Hematopoietic multipotent progenitor cell treated with erythropoietin and hydrocortisone succinate and interleukin-3 and kit ligand, for 4 days (in vitro differentiated cells): Measurements from ENCODE around the gene MMP24.
"Not testable (repeated sequence)": the region's sequence is repeated elsewhere in the genome, so short reads cannot be mapped to it uniquely, and the experiment has no call there.

Experiments used
- DNase-seq: peaks from one replicate; pipeline ENCODE4 v3.0.0-alpha.2; 2015

Gene MMP24

DNA sequence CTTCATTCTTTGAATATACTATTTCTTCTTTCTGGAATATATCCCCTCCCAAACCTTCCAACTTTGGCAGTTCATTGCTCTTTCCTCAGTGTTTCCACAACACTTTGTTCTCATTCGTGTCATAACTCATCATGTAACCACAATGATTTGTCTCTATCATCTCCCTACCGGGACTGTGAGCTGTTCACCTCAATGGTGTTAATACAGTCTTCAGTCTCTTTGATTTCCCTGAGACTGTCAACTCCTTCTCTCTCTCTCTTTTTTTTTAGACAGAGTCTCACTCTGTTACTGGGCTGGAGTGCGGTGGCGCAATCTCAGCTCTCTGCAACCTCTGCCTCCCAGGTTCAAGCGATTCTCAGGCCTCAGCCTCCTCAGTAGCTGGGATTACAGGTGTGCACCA is 2.5 kb upstream of the MMP24 start:
- DNase-seq = no peak

- DNase-seq = no peak
Measured at GRCh38 chr20:35224536-35224935, 2.0 kb upstream of the MMP24 start.

DNA sequence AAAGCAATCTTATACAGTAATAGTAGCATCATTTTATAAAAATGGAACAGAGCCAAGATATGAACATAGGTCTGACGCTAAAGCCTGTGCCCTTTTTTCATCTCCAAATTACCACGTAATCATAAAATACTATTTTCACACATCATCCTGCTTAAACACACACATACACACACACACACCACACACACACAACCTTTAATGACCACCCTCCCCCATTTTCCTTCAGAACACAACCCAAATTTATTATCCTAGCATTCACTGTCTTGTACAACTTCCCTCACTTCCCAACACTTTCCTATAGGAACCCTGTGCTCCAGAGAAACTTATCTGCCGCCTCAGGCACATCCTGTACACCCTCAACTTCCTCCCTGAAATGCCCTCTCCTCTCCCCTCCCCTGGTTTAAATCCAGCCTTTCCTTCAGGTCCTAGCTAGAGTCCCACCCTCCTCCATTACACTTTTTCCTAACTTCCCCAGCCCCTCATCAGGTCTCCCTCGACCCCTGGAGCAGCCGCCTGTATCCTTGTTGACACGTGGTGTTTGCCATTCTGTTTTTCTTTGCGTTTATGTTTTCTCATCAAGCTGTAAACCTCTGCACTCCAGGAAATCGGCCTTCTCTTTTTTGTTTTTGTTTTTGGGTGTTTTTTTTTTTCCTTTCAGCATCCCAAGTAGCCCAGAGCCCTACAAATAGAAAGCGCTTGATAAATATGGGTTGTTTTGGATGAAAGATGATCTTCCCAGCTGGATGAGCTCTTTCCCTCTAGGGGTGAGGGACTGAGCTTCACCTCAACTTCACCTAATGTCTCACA is 968 bp upstream of the MMP24 start:
- no peak for DNase-seq

- DNase-seq = peak; percentile 78
Measured at GRCh38 chr20:35226884-35227681, 593 bp downstream of the MMP24 start.

- DNase-seq = no peak
Measured at GRCh38 chr20:35232575-35232974, 6.1 kb downstream of the MMP24 start.

- no peak for DNase-seq
Measured at GRCh38 chr20:35235881-35236280, 9.4 kb downstream of the MMP24 start.

DNA sequence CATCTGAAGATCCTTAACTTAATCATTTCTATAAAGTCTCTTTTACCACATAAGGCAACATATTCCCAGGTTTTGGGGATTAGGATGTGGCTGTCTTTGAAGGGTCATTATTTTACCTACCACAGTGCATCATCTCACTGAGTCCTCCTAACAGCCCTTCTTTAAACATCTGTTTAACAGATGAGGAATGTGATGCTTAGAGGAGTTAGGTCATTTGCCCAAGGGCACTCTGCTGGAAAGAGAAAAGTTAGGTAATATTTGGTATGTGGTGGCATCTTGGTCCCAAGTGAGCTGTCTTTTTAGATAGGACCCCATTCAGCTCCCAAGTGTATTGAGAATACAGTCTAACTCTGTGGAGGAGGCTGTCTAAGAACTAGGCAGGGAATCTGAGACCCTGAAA is 11.0 kb downstream of the MMP24 start:
- no peak for DNase-seq

GRCh38 chr20:35238170-35238569 is 11.7 kb downstream of the MMP24 start:
- DNase-seq = peak; percentile 90

- DNase-seq = no peak
Measured at GRCh38 chr20:35238735-35239134, 12.2 kb downstream of the MMP24 start.

DNA sequence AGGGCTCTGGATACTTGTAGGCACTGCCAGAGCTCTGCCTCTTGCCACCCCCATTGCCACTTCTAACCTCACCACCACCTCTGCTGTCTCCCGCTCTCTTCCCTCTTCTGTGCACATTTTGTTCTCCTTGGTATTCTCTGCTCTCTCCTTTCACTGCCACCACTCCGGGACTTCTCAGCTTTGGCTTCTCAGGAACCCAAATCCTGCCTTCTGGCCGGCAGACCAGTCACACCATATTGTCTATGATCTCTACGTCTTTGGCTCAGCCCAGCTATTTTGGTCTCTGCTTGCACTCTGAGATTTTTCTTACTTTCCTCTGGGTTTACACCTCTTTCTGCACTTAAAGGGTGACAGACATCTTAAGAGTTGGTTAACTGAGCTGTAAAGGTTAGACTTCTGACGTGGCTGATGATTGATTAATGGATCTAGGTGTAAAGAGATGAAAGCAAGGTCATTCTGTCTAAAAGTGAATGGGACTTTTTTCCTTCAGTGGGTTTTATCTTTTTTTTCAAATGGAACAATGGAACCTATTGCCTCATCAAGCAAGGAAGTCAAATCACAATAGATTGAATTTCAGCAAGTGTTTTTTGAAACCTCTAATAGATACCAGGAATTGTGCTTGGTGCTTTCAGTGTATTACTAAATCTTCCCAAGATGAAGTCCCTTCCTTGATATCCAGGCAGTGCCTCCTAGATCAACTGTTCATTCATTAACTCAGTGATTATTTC is 13.8 kb downstream of the MMP24 start:
- DNase-seq = no peak

DNA sequence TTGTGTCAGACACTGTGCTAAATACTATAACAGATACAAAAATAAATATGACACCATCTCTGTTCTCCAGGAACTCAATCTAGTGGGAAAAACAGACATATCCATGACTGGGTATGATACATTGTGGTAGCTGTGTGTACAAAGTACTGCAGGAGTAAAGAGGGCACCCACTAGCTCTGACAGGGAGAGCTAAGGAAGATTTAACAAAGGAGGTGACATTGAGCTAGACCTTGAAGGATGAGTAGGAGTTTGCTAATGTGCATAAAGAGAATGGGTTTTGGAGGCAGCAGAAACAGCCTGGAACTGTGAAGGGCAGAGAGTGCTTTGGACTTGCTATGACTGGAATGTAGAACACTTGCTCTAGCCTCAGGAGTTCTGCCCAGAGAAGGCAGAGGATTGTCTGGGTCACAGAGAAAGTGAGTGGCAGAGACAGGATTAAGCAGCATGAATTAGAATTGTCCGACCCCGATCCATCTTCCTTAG is 14.4 kb downstream of the MMP24 start:
- no peak for DNase-seq

DNA sequence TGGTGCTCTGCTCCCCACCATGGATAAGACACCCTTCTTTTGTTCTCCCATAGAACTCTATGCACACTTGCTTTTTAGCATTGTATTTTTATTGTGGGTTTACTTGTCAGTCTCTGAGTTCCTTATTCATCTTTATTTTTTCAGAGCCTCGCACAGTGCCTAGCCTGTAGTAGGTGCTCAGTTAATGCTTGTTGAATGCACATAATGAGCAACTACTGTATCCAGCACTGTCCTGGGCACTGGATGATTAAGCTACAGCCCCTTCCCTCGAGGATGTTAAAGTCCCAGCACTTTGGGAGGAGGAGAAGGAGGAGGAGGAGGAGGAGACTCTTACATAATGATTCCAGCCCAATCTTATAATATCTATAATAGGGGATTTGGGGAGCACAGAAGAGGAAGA is 16.8 kb downstream of the MMP24 start:
- no peak for DNase-seq

DNA sequence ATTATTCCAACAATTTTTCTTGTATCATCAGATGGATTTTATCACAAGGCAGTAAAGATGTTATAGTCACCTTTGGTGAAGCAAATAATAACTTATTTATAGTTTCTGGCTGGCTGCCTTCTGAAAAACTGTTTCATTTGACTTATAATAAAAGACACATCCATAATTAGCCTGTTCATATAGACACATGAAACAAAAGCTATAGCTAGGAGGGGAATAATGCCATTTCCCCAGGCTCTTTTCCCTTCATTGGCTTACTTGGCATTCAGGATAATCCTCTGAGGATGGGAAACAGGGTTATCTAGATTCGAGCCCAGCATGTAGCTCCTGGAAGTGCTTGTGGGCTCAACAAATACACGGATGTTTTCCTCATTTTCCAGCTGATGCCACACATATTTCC is 17.5 kb downstream of the MMP24 start:
- DNase-seq = no peak

- DNase-seq = no peak
Measured at GRCh38 chr20:35246723-35247122, 20.2 kb downstream of the MMP24 start.

DNA sequence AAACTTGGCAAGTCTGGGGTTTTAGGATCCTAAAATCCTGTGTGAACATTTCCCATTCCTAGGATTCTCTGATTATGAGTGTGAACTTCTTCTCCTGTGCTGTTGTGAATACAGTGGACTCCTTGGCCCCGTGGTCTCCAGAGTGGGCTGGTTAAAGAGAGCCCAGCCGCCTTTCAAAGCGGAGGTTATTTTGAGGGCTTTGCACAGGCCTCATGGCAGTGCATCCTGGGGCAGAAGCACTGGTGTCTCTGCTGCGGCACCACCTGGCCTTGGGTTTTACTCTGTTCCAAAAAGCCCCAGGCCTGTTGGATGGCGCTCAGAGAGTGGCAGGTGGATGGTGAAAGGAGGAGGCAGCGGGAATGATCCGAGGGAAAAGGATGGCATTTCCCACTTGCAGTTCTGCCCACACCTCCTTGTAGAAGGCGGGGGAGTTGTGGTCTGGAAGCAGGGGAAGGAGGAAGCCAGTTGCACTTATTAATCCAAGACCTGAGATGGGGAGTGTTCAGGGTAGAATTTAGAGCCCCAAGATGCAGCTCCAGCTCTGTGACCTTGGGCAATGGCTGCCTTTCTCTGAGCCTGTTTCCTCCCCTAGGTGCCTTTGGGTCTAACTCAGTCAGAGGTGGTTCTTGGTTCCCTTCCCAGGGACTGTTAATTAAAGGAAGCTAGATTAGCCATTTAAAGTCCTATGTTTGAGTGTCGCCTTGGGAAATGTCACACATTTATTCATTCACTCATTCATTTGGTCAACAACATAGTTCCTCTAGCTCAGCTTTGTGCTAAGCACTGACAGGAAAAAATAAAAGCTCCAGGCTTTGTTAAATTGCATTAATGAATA is 22.4 kb downstream of the MMP24 start:
- DNase-seq = no peak

DNA sequence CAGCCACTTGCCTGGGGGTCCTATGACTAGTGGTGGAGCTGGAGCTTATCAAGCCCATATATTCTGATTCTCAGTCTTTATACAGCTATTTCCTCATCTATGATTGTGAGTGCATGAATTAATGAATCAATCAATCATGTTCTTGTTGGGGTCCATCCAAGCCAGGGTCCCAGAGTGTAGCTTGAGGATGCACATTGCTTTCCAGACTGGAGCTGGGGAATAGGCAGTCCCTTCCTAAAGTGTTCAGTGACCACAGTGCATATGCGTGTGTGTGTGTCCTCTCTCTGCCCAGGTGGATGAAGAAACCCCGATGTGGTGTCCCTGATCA is 25.1 kb downstream of the MMP24 start:
- no peak for DNase-seq

DNA sequence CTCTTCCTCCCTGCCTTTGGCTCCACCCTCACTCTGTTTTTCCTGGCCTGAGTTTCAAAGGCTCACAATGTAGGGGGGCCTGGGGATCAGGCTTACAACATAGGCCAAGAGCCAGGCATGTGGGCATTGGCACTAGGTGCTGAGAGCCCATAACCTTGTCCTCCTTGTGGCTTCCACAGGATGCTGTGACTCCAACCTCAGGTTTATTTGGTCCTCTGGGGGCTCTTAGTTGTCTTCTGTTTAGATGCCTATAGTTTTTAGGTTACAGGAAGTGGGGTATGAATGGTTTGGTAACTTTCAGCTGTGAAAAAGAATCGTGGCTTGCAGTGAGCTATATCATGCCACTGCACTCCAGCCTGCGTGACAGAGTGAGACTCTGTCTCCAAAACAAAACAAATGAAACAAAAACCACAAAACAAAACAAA is 25.6 kb downstream of the MMP24 start:
- no peak for DNase-seq

DNA sequence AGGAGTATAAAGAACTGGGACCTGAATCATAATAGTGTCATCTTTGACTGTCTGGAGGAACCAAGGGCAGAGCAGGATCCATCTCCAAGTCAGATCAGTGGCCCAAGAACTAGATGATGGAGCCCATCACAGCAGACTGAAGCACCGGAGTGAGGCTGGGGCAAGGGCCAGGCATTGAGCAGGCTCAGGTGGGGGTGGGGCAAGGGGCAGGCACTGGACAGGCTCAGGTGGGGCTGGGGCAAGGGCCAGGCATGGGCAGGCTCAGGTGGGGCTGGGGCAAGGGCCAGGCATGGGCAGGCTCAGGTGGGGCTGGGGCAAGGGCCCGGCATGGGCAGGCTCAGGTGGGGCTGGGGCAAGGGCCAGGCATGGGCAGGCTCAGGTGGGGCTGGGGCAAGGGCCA is 26.1 kb downstream of the MMP24 start:
- not testable (repeated sequence) for DNase-seq

DNA sequence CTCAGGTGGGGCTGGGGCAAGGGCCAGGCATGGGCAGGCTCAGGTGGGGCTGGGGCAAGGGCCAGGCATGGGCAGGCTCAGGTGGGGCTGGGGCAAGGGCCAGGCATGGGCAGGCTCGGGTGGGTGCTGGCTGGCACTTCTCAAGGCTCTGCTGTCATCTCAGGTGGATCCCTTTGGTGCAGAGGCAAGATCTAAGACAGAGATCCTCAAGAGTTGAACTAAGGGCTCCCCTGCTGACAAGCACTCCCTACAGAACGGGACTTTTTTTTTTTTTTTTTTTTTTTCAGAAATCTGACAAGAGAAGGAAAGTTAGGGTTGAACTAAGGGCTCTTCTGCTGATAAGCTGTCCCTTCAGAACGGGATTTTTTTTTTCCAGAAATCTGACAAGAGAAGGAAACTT is 26.5 kb downstream of the MMP24 start:
- DNase-seq = no peak

GRCh38 chr20:35254448-35254999 is 28.0 kb downstream of the MMP24 start:
- no peak for DNase-seq

DNA sequence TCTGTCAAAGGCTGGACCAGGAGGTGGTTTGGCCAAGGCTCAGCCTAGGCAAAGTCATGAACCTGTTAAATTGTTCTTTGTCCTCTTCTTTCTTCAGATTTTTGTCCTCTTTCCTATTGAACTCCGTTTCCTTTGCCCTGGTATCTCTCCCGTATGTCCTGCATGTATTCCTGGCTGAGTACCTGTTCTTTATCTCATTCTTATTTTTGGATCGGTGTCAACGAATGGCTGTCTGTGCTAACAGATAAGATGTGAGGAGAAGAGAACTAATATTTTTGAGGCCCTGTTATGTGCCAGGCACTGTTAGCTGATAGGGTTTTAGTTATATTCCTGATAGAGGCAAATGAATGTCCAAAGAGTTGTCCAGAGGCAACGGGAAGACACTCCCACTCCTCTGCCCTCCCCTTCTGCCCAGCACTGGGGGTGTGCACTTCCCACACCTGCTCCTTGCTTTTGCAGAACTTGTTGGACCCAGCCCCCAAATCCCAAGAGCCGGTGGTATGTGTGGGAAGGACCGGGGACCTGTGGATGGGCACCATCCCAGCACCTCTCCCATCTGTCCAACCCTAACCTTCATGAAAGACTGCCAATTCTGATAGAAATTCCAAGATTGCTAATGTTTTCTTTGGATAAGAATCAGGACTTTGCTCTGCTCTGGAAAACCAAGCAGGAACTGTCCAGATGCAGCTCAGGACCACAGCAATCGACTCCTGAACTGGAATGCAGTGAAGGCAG is 30.9 kb downstream of the MMP24 start:
- DNase-seq = no peak

- DNase-seq = no peak
Measured at GRCh38 chr20:35260426-35260825, 33.9 kb downstream of the MMP24 start.
